IPS-20b (cell line): Measurements from ENCODE around the gene PPP1R8.
"Not testable (repeated sequence)": the region's sequence is repeated elsewhere in the genome, so short reads cannot be mapped to it uniquely, and the experiment has no call there.

ENCODE experiments used
- H3K27ac ChIP-seq: one replicate; pipeline ENCODE4 v1.5.1; 2013; ENCODE audit warnings: low read length
- H3K27me3 ChIP-seq: 2 replicates; pipeline ENCODE4 v1.6.1; 2013; ENCODE audit warnings: mild to moderate bottlenecking, low read length, inconsistent platforms; ENCODE audit not compliant: insufficient read depth
- H3K36me3 ChIP-seq: 2 replicates; pipeline ENCODE4 v1.6.1; 2013; ENCODE audit warnings: low read depth, mild to moderate bottlenecking, inconsistent platforms, low read length, moderate library complexity; ENCODE audit not compliant: insufficient read depth
- H3K4me1 ChIP-seq: 2 replicates; pipeline ENCODE4 v1.6.1; 2013; ENCODE audit warnings: mild to moderate bottlenecking, control low read depth, inconsistent platforms, low read length, moderate library complexity; ENCODE audit not compliant: insufficient read depth
- H3K4me3 ChIP-seq: 2 replicates; pipeline ENCODE4 v1.5.1; 2013; ENCODE audit warnings: mild to moderate bottlenecking, low read length, inconsistent platforms
- H3K9ac ChIP-seq: 2 replicates; pipeline ENCODE4 v1.6.1; 2013; ENCODE audit warnings: low read depth, mild to moderate bottlenecking, inconsistent platforms, low read length, moderate library complexity
- H3K9me3 ChIP-seq: 2 replicates; pipeline ENCODE4 v1.6.1; 2013; ENCODE audit warnings: mild to moderate bottlenecking, low read depth, low read length, inconsistent platforms; ENCODE audit not compliant: insufficient read depth

Gene PPP1R8

DNA sequence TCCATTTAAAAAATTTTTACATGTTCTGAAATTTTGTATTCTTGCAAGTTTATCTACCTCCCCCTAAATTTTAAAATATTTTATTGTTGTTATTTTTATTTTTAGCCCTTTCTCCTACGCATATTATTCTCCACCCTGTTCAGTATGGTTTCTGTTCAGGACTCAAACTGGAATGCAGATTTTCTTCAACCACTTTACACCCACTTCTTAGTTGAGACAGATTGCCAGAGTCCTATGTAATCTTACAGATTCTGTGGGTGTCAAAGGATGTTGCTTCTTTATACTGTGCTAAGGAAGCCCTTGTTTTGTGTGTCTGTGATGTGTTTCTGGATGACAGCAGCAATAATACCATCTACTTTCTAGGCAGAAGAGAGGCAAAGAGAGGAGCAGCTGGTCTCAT, 20.7 kb upstream of the PPP1R8 start:
- H3K36me3 ChIP-seq: peaks cover 3% of the 10 kb centered on the region; the same call in 1 of the 2 replicates
- no peak overlapping the region for H3K27ac ChIP-seq
- no peak overlapping the region for H3K4me3 ChIP-seq
- H3K4me1 ChIP-seq: peaks cover 3% of the 10 kb centered on the region; the same call in 1 of the 2 replicates
- no peaks in the 10 kb centered on the region for H3K9me3 ChIP-seq
- H3K9ac ChIP-seq: no peak overlapping the region
- H3K27me3 ChIP-seq: no peaks in the 10 kb centered on the region

DNA sequence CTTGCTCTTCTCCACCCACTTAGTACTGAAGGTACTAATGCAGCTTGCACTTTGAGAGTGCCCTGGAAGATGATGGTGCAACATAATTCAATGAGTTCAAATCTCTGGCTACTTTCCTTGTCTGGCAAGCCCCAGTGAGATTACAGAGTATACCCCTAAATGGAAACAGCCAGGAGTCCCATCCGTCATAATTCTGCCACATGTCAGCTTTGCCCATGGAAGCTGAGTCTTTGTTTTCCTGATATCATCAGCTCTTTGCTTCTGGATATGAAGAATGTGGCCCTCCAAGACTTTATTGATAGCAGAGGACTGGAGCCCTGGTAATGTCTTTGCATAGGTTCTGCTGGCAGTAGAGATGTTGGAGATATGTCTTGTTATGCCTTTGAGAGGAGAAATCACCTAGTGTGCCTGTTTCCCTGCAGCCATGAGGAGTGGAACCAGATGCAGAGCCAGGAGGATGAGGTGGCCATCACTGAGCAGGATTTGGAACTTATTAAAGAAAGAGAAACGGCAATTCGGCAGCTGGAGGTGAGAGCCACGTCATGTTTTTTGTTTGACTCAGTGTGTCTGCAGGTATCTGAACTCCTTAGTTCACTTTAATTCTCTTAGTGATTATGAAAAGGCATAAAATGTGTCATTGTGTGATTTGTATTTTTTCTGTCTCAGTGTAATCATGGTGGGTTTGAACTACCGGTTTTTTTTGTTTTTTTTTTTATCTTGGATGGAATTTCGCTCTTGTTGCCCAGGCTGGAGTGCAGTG, 18.7 kb upstream of the PPP1R8 start:
- Histone ChIP-seq H3K9me3 (no peaks in the 10 kb centered on the region), H3K27ac (no peak overlapping the region), H3K4me3 (no peak overlapping the region), H3K9ac (no peak overlapping the region), H3K36me3 (peaks cover 3% of the 10 kb centered on the region; the same call in 1 of the 2 replicates), H3K4me1 (no peaks in the 10 kb centered on the region; the same call in 1 of the 2 replicates), H3K27me3 (no peaks in the 10 kb centered on the region)

DNA sequence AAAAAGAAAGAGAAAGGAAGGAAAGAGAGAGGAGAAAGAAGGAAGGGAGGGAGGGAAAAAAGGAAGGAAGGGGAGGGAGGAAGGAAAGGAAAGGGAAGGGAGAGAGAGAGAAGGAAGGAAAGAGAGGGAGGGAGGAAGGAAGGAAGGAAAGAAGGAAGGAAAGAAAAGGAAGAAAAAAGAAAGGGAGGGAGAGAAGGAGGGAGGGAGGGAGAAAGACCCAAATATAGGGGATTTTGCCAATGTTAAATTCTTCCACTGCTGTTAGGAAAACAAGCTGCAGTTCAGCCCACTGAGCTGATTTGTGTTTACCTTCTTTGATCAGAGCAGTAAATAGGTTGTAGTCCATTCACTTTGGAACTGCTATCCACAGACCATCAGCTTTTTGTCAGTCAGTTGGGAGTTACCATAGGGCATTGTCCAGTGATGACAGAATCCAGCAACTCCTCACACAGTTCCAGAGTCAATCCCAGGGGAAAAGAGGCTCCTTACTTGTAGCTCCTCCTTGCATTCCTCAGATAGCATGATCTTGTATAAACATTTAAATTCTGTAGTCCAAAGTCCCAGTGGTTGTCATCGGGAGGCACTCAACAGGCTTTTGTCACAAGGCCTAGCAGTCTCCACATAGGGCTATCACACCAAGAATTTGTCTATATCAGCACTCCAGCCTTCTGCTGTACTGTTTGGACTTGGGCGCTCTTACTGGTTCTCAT, 13.5 kb upstream of the PPP1R8 start:
- Histone ChIP-seq H3K4me3 (no peak overlapping the region), H3K9me3 (no peaks in the 10 kb centered on the region), H3K9ac (no peak overlapping the region), H3K36me3 (peaks cover 17% of the 10 kb centered on the region; the same call in 1 of the 2 replicates), H3K4me1 (no peaks in the 10 kb centered on the region), H3K27me3 (no peaks in the 10 kb centered on the region), H3K27ac (no peak overlapping the region)

DNA sequence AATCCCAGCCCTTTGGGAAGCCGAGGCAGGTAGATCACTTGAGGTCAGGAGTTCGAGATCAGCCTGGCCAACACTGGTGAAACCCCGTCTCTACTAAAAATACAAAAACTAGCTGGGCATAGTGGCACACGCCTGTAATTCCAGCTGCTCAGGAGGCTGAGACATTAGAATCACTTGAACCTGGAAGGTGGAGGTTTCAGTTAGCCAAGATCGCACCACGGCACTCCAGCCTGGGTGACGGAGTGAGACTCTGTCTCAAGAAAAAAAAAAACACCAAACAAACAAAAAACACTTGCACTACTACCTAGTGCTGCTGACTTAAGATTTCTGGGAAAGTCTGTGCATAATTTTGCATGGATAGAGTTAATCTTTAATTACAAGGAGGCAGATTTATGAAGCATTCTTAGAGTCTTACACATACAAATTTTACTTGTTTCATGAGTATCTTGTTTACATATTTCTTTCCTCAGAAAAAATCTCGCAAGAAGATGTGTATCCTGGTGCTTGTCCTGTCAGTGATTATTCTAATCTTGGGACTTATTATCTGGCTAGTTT, 8.7 kb upstream of the PPP1R8 start:
- no peaks in the 10 kb centered on the region for H3K27me3 ChIP-seq
- no peaks in the 10 kb centered on the region for H3K4me1 ChIP-seq
- H3K4me3 ChIP-seq: no peak overlapping the region
- no peaks in the 10 kb centered on the region for H3K9me3 ChIP-seq
- H3K36me3 ChIP-seq: peaks cover 14% of the 10 kb centered on the region; the same call in 1 of the 2 replicates
- no peak overlapping the region for H3K9ac ChIP-seq
- H3K27ac ChIP-seq: no peak overlapping the region

DNA sequence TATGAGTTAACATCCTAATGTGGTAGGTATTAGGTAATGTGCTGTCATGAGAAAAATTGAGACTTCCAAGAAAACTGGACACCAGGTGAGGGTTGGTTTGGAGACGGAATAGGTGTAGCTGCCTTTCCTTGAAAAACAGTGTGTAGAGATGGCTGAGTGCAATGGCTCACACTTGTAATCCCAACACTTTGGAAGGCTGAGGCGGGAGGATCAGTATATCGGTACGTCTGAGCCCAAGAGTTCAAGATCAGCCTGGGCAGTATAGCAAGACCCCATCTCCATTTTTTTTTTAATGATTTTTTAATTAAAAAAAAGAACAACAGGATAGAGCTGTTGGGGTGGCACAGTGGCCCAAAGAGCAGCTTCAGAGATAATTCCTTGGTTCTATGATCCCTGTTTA, 6.8 kb upstream of the PPP1R8 start:
- Histone ChIP-seq H3K27ac (no peak overlapping the region), H3K9me3 (no peaks in the 10 kb centered on the region), H3K27me3 (no peaks in the 10 kb centered on the region), H3K4me1 (no peaks in the 10 kb centered on the region), H3K4me3 (no peak overlapping the region), H3K36me3 (peaks cover 5% of the 10 kb centered on the region; the same call in 1 of the 2 replicates), H3K9ac (no peak overlapping the region)

DNA sequence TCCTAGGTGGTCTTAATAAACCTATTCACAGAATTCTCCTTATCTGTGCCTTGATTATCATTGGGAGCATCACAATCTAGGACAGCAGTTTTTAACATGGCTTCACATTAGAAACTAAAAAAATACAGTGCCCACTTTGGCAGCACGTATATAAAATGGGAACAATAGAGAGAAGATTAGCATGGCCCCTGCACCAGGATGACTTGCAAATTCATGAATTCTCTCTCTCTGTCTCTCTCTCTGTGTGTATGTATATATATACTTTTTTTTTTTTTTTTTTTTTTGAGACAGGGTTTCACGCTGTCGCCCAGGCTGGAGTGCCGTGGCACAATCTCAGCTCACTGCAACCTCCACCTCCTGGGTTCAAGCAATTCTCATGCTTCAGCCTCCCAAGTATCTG, 6.2 kb upstream of the PPP1R8 start:
- peaks cover 4% of the 10 kb centered on the region; the same call in 1 of the 2 replicates for H3K36me3 ChIP-seq
- H3K9me3 ChIP-seq: no peaks in the 10 kb centered on the region
- H3K27ac ChIP-seq: no peak overlapping the region
- no peak overlapping the region for H3K9ac ChIP-seq
- no peaks in the 10 kb centered on the region for H3K27me3 ChIP-seq
- no peaks in the 10 kb centered on the region for H3K4me1 ChIP-seq
- H3K4me3 ChIP-seq: no peak overlapping the region

DNA sequence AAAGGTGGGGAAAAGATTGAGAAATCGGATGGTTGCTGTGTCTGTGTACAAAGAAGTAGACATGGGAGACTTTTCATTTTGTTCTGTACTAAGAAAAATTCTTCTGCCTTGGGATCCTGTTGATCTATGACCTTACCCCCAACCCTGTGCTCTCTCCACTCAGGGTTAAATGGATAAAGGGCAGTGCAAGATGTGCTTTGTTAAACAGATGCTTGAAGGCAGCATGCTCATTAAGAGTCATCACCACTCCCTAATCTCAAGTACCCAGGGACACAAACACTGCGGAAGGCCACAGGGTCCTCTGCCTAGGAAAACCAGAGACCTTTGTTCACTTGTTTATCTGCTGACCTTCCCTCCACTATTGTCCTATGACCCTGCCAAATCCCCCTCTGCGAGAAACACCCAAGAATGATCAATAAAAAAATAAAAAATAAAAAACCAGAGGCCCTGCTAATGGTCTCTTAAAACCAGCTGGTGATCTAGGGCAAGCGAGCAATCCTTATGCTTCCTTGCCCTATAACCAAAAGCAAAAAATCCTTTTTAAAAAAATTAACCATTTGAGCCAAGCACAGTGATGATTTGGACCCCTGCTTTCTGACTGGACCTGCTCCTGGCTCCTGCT, 1.1 kb upstream of the PPP1R8 start:
- H3K27me3 ChIP-seq, H3K9me3 ChIP-seq, H3K27ac ChIP-seq, H3K9ac ChIP-seq, H3K4me1 ChIP-seq, H3K4me3 ChIP-seq: not testable (repeated sequence)
- H3K36me3 ChIP-seq: peaks cover 22% of the 10 kb centered on the region

DNA sequence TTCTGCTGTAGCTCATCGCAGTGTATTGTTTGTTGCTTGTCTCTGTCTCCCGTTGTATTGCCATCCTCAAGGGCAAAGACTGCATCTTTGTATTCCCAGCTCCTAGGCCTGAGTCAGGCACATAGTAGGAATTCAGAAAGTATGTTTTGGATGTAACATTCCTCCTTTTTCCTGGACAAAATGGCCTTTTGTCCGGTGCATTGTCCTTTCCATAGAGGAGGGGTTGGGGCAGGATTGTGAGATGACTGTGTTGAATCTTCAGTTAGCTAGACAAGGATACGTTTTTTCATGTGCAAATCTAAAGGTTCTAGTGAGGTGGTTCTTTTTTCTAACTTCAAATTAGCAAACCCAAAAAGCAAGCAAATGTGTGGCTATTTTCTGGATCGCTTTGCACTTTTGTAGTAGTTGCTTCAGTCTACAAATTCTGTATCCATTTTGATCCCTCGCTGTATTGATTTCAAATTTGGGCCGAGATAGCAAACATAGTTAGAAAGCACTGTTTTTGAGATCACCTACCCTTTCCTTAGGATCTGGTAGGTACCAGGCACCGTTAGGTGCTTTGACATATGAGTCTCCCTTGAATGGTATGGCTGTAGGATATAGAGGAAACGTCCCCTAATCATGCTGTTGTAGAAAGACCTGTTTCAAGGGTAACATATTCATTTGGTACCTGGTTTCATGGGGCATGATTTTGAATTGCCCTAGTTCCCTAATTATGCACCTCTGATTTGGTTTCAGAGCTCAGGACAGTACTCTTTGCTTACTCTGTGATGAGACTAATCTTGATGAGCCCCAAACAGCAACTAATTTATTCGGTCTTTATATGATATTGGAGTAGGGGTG, 1.2 kb downstream of the PPP1R8 start:
- Histone ChIP-seq H3K9me3 (no peaks in the 10 kb centered on the region), H3K9ac (peak overlapping the region; percentile 100), H3K36me3 (peaks cover 42% of the 10 kb centered on the region), H3K27me3 (no peaks in the 10 kb centered on the region), H3K27ac (peak overlapping the region; percentile 98), H3K4me3 (peak overlapping the region; percentile 98), H3K4me1 (peaks cover 5% of the 10 kb centered on the region; the same call in 1 of the 2 replicates)

DNA sequence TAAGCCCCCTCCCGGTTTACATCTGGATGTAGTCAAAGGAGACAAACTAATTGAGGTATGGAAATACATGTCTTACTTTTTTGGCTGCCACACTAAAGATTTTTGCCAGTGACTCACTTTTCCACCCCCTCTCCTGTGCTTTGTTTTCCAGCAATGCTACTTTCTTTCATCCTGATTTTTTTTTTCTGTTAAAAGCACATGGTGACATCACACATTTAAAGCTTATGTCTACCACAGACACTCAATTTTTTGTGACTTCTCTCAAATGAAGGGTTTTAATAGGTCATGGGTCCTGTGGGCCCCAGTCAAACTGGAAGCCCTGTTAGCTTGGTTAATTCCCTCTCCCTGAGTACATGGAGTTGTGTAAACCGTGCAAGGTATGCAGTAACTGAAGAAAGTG, 2.2 kb downstream of the PPP1R8 start:
- H3K9ac ChIP-seq: no peak overlapping the region
- H3K4me3 ChIP-seq: no peak overlapping the region
- no peaks in the 10 kb centered on the region for H3K9me3 ChIP-seq
- no peaks in the 10 kb centered on the region for H3K27me3 ChIP-seq
- H3K4me1 ChIP-seq: peaks cover 5% of the 10 kb centered on the region; the same call in 1 of the 2 replicates
- H3K36me3 ChIP-seq: peaks cover 45% of the 10 kb centered on the region
- H3K27ac ChIP-seq: no peak overlapping the region

DNA sequence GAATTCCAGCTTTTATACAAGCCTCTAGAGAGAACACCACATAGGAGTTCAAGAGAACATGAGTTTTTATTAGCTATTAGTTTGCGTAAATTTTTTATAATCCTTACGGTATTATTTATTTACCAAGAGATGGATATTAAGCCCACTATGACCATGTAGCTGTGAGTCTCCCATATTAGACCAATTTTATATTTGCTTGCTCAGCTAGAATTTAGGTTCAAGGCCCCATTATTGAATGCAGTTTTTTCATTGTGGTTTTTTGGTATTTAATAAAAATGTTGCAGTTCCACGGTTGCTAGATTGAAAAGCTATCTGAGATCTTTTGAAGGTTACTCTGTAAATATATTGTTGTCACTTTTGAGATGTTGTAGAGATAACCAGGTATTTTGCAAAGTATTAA, 2.9 kb downstream of the PPP1R8 start:
- Histone ChIP-seq H3K9ac (no peak overlapping the region), H3K36me3 (peaks cover 49% of the 10 kb centered on the region), H3K27ac (no peak overlapping the region), H3K4me1 (peaks cover 5% of the 10 kb centered on the region; the same call in 1 of the 2 replicates), H3K27me3 (no peaks in the 10 kb centered on the region), H3K9me3 (no peaks in the 10 kb centered on the region), H3K4me3 (no peak overlapping the region)

DNA sequence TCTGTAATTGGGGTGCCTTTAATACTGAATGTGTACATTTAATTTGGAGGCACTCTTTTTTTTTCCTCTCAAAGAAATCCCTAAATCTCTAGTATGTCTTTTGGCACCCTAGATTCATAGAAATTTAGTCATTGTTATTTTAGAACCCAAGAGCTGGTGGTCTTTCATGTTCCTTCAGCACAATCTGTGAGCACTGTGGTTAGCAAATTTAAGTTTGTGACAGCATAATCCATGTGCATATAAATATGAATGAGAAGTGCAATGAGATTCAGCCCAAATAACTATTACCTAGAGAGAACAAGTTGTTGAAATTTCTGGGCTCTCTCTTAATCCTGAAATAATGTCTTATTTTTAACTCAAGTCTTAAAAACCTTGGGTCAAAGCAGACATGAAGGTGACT, 4.5 kb downstream of the PPP1R8 start:
- no peak overlapping the region for H3K4me3 ChIP-seq
- no peaks in the 10 kb centered on the region for H3K9me3 ChIP-seq
- peaks cover 65% of the 10 kb centered on the region for H3K36me3 ChIP-seq
- no peaks in the 10 kb centered on the region for H3K27me3 ChIP-seq
- H3K27ac ChIP-seq: no peak overlapping the region
- H3K9ac ChIP-seq: no peak overlapping the region
- peaks cover 5% of the 10 kb centered on the region; the same call in 1 of the 2 replicates for H3K4me1 ChIP-seq
